GM18951 (cell line): ENCODE results near the gene CRLF2.
"Not testable (repeated sequence)": the region's sequence is repeated elsewhere in the genome, so short reads cannot be mapped to it uniquely, and the experiment has no call there.

Source experiments
- POLR2A ChIP-seq: IDR thresholded peaks from 4 replicates; pipeline ENCODE4 v1.6.1; 2011; ENCODE audit warnings: mild to moderate bottlenecking; ENCODE audit not compliant: insufficient read length, insufficient read depth; ENCODE audit errors: extremely low read depth
- in situ Hi-C: fragments of 300-500 bp; cut with MboI; formaldehyde crosslinking; loops from one replicate; pipeline ENCODE4 v1.12.0; 2022; ENCODE audit warnings: low sequenced_read_pairs, mixed read lengths, inconsistent platforms; ENCODE audit not compliant: unreplicated experiment

The CRLF2 gene

DNA sequence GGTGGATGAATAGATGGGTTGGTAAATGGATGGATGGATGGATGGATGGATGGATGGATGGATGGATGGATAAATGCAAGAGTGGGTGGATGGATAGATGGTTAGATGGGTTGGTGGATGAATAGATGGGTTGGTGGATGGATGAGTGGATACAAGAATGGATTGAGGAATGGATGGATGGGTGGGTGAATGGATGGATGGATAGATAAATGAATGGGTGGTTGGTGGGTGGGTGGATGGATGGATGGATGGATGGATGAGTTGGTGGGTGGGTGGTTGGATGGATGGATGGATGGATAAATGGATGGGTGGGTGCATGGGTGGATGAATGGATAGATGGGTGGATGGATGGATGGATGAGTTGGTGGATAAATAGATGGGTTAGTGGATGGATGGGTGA, 13.8 kb upstream of the CRLF2 start:
- in situ Hi-C loops = no loop called here
- no peak for TF ChIP-seq POLR2A

DNA sequence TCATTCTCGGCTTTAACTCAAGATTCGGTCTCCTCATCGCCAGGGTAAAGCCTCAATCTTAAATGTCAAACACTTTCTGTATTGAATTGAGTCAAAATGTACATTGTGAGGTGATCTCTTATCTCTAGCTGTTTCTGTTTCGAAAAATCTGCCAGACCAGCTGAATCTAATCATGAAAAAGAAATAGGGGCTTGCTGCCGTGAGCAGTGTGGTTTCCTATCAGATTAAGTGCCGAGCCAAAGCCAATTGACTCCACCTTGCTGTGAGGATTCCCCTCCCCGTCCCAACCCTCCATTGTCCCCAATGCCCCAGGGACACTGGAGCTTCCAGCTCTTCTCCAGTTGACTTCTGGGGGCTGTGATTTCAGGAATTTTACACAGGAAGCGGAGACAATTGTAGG, 12.5 kb upstream of the CRLF2 start:
- in situ Hi-C loops = no loop called here
- no peak for TF ChIP-seq POLR2A

DNA sequence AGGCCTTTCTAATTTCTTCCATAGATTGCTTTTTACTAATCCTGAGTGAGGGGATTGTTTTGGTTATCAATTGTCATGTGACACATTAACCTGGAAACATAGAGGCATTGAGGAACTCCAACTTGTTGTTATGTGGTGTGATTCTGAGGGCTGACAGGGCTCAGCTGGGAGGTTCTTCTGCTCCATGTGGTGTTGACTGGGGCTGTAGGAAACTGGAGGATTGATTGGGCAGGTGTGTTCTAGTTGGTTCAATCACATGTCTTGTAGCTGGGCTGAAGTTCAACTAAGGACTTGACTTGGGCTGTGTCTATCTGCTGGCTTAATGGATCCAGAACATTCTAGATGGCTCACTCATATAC, 10.8 kb upstream of the CRLF2 start:
- in situ Hi-C loops = no loop called here
- TF ChIP-seq POLR2A = no peak

DNA sequence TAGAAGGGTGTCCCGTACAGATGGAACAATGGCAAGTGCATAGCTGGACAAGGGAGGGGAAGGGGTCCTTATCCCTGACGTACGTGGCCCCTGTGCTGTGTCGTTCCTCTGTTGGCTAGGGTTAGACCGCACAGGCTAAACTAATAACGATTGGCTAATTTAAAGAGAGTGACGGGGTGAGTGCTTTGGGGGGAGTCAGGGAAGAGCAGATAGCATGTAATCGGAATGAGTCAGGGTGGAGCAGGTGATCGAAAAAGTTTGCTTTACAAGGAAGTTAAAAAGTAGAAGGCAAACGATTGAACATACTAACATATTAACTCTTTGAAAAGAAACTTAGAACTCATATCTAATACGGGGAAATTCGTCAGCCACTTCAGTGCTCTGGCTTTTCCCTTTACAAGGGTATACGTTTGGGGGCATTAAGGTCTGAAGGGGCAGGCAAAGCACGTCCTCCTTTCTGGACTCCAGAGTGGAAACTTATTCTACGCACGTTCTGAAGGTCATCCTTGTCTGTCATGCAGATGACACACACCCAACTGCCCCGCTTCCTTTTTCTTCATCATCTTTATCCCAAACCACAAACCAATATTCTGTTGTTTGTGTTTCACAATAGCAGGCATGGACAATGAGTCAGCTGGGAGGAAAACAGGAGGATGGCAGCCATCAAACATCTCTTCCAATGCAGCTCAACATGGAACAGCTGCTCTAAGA, 10.2 kb upstream of the CRLF2 start:
- TF ChIP-seq POLR2A = no peak
- in situ Hi-C loops = no loop called here

DNA sequence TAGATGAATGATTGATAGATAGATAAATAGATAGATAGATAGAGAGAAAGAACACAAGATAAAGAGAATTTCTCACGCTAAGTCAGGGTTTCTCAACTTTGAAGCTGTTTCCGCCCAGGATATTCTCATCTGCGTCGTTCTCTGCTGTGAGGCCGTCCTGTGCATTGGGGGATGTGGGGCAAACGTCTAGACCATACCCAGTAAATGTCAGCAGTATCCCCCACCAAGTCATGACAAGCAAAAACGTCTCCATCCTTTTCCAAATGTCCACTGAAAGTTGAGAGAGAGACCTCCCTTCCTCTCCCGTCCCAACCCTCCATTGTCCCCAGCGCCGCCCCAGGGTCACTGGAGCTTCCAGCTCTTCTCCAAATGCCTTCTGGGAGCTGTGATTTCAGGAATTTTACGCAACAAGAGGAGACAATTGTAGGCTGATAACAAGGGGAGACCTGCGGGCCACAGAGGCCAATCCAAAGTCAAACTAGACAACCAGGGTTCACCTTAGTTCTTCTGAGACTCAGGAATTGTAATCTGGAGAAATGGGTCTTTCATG, 8.9 kb upstream of the CRLF2 start:
- in situ Hi-C loops = no loop called here
- no peak for TF ChIP-seq POLR2A

DNA sequence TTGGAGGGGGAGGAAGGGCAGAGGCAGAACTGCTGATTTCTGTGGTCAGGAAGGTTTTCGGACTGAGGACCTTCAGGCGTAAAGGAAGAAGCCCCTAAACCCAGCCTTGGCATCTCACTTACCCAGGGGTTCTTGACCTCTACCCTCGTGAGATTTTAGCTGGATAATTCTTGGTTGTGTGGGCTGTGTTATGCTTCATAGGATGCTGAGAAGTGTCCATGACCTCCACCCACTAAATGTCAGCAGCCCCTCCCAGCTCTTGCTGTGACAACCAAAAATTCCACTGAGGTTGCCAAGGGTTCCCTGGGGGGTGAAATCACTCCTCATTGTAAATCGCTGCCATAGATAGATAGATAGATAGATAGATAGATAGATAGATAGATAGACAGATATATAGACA, 5.8 kb upstream of the CRLF2 start:
- TF ChIP-seq POLR2A = no peak
- in situ Hi-C loops = no loop called here

DNA sequence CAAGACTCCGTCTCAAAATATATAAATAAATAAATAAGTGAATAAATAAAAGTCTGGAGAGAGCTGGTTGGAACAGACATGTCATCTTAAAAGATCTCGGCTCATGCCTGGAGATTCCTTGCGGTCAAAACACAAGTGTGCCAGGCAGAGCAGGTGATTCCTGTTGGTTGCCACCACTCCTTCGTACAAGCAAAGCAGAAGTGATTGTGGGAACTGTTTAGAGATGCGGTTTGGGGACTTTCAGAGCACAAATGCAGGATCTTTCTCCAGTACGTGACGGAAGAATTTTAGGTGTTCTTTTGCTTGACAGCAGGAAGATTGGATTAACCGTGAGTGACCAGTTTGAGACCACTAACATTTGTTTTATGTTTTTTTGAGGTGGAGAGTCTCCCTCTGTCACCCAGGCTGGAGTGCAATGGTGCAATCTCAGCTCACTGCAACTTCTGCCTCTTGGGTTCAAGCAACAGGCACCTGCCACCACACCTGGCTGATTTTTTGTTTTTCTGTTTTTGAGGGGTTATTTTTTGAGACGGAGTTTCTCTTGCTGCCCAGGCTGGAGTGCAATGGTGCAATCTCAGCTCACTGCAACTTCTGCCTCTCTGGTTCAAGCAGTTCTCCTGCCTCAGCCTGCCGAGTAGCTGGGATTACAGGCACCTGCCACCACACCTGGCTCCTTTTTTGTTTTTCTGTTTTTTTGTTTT, 2.8 kb upstream of the CRLF2 start:
- in situ Hi-C loops = no loop called here
- TF ChIP-seq POLR2A = no peak

DNA sequence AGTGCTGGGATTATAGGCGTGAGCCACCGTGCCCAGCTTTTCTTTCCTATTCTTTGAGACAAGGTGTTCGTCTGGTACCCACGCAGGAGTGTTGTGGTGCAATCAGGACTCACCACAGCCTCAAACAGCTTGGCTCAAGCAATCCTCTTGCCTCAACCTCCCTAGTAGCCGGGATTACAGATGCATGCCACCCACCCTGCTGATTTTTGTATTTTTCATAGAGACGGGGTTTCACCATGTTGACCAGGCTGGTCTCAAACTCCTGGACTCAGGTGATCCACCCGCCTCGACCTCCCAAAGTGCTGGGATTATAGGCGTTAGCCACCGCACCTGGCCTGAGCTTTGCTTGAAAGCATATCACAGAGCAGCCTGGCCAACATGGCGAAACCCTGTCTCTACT, 1.5 kb upstream of the CRLF2 start:
- in situ Hi-C loops = no loop called here
- TF ChIP-seq POLR2A = no peak

DNA sequence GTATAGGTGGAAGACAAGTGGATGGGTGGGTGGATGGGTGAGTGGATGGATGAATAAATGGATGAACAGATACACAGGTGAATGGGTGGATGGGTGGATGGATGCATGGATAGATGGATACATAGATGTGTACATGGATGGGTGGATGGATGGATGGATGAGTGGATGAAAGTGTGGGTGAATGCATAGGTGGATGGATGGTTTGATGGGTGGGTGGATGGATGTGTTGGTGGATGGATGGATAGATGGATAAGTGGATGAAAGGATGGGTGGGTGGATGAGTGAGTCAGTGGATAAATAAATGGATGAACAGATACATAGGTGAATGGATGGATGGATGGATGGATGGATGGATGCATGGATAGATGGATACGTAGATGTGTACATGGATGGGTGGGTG, 1.6 kb downstream of the CRLF2 start:
- TF ChIP-seq POLR2A = no peak

DNA sequence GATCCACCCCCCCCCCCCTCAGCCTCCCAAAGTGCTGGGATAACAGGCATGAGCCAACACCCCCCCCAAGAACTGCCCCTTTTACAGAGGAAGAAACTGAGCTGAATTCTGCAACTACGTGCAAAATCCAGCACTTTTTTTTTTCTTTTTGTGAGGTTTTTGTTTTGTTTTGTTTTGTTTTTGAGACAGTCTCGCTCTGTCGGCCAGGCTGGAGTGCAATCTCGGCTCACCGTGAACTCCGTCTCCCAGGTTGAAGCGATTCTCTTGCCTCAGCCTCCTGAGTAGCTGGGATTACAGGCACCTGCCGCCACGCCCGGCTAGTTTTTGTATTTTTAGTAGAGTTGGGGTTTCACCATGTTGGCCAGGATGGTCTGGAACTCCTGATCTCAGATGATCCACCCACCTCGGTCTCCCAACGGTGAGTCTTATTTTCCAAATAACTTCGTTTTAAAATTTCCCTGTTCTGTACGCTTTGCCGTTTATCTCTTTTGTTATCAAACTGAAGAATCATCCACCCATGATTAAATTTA, 4.9 kb downstream of the CRLF2 start:
- no peak for TF ChIP-seq POLR2A
- in situ Hi-C loops = no loop called here

More for the DNA sequence above, 1.6 kb downstream of the CRLF2 start:
- in situ Hi-C loops = no loop called here

DNA sequence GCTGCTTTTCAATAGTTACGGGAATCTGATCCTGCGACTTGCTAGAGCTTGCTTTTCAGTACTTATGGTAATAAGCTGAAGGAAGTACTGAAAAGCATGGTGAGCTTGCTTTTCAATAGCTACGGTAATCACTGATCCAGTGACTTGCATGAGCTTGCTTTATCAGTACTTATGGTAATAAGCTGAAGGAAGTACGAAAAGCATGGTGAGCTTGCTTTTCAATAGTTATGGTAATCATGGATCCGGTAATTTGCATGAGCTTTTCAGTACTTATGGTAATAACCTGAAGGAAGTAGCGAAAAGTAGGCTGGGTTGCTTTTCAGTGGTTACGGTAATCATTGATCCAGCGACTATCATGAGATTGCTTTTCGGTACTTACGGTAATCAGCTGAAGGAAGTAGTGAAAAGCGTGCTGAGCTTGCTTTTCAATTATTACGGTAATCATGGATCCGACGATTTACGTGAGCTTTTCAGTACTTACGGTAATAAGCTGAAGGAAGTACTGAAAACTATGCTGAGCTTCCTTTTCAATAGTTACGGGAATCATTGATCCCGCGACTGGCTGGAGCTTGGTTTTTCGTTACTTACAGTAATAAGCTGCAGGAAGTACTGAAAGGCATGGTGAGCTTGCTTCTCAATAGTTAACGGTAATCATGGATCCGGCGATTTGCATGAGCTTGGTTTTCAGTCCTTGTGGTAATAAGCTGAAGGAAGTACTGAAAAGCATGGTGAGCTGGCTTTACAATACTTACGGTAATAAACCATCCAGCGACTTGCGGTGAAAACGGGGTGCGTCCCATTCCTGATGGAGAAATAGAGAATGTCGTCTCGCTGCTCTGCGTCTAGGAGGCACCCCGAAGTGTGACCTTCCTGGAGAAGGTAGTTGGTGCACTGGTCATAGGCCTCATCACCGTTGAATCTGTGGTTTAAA, 6.5 kb downstream of the CRLF2 start:
- TF ChIP-seq POLR2A = no peak
- in situ Hi-C loops = no loop called here

DNA sequence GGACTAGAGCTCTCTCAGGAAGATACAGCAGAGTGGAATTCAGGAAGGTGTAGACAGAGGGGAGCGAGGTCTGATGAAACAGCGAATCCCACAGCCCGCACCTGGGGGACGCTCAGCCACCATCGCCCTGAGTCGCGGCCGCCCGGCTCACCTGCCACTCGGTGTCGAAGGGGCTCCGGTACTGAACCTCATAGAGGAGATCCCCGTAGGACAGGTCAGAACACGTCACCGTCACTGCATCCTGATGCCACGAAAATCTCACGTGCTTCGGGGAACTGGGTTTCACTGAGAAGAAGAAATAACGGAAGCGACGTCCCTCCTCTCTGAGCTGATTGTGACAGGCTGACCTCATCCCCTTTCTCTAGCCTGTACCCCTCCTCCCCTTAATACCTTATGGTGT, 10.2 kb downstream of the CRLF2 start:
- in situ Hi-C loops = no loop called here
- no peak for TF ChIP-seq POLR2A

DNA sequence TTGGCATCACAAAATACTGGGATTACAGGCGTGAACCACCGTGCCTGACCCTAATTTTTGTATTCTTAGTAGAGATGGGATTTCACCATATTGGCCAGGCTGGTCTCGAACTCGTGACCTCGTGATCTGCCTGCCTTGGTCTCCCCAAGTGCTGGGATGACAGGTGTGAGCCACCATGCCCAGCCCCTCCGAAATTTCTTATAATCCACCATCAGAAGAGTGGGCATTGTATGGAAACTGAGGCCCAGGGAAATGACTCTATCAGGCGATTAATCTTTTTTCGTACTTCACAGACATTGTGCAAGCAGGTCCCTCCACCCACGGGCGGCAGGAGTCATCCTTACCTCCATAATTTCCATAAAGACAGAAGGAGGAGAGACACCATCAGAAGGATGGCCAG, 16.0 kb downstream of the CRLF2 start:
- in situ Hi-C loops = no loop called here
- TF ChIP-seq POLR2A = no peak

DNA sequence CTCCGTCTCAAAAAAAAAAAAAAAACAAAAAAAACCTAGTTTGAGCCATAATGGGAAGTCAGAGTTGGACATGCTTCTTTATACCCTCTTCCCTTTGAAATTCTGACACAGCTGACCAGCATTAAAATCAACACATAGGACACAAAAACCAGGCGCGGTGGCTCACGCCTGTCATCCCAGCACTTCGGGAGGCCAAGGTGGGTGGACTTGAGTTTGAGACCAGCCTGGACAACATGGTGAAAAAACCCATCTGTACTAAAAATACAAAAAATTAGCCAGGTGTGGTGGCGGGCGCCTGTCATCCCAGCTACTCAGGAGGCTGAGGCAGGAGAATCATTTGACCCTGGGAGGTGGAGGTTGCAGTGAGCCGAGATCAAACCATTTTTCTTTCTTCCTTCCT, 20.3 kb downstream of the CRLF2 start:
- in situ Hi-C loops = not testable (repeated sequence)
